HG03460 (cell line): Measurements from ENCODE around the gene TSPEAR.
"Not testable (repeated sequence)": the region's sequence is repeated elsewhere in the genome, so short reads cannot be mapped to it uniquely, and the experiment has no call there.

ENCODE experiments used
- ATAC-seq: cut with Tn5 transposase; IDR thresholded peaks from one replicate; pipeline ENCODE4 v1.9.1; 2021; ENCODE audit not compliant: unreplicated experiment

Gene TSPEAR

GRCh38 chr21:44703731-44704635 lies 7.4 kb downstream of the TSPEAR start:
- ATAC-seq = no peak

DNA sequence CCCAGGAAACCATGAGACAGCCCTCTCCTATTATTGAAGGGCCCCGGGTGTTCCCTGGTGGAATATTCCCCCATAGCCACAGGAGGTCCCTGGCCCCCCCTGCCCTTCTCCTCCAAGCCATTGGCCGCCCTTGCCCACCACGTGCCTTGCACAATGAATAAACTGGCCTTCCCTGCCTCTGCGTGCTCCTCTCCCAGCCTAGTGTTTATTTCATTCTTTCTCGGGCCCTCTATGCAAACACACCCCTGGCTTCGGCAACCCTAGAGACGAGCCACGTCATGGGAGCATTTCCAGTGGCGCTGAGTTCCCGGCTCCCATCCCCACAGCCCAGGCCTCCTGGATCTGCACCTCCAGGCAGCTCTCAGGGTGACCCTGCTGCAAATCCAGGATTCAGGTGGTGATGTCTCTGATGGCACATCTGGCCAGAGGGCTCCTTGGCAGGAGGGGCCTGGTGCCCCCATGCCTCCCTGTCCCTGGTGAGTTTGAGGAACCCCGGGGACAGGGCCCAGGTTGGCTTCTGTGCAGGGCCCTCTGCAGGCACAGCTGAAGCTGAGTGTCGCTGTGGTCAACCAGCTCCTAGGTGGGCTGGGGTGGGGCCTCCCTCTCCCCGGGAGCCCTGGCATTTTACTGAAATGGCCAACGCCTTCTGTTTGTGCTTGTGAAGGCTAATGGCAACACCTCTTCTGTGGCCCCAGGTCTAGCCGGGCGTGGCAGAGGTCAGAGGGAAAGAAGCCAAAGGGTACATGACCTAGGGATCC lies 8.2 kb downstream of the TSPEAR start:
- ATAC-seq = no peak

- ATAC-seq = no peak
Measured at GRCh38 chr21:44702111-44702972, 9.0 kb downstream of the TSPEAR start.

GRCh38 chr21:44701541-44701940 lies 9.8 kb downstream of the TSPEAR start:
- no peak for ATAC-seq

- no peak for ATAC-seq
Measured at GRCh38 chr21:44701023-44701400, 10.4 kb downstream of the TSPEAR start.

GRCh38 chr21:44700101-44701022 lies 11.0 kb downstream of the TSPEAR start:
- ATAC-seq = no peak

GRCh38 chr21:44699502-44700001 lies 11.8 kb downstream of the TSPEAR start:
- no peak for ATAC-seq

DNA sequence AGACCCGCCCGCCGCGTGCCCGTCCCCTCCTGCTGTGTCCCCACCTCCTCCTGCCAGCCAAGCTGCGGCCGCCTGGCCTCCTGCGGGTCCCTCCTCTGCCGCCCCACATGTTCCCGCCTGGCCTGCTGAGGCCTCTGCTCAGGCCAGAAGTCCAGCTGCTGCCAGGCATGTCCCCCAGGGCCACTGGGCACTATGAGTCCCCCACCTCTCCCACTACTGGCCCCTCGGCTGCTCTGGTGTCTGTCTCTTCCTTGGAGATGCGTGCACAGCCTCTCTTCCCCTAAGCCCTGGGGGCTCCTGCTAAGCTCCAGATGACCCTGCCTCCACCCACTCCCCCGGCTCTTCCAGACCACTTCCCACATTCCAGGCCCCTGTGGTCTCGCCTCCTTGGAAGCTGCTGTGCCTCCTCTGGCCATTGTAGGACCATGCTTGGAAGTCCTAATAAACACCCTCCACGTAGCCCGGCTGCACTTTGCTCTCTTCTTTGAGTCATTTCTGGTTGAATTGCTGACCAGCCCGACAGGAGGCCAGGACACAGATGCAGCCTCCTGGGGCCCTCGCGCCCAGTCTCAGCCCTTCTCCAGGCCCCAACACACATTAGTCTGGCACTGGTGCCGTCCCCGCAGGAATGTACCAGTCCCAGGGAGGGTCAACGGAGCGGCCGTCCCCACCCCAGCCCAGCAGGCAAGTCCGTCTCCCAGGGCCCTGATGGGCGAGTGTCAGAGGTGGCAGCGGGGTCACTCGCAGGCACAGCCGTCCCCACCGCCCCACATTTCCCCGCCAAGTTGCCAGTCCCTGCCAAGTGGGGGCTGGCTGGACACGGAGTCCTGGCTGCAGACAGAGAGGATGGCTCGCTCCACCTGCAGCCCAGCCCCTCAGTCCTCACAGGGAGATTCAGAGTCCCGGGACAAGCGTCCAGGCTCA lies 13.3 kb downstream of the TSPEAR start:
- no peak for ATAC-seq

DNA sequence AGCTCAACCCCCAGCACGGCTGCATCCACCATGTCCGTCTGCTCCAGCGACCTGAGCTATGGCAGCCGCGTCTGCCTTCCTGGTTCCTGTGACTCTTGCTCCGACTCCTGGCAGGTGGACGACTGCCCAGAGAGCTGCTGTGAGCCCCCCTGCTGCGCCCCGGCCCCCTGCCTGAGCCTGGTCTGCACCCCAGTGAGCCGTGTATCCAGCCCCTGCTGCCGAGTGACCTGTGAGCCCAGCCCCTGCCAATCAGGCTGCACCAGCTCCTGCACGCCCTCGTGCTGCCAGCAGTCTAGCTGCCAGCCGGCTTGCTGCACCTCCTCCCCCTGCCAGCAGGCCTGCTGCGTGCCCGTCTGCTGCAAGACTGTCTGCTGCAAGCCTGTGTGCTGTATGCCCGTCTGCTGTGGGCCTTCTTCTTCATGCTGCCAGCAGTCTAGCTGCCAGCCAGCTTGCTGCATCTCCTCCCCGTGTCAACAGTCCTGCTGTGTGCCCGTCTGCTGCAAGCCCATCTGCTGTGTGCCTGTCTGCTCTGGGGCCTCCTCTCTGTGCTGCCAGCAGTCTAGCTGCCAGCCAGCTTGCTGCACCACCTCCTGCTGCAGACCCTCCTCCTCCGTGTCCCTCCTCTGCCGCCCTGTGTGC lies 14.1 kb downstream of the TSPEAR start, which contains the start of gene KRTAP10-12:
Gene KRTAP10-12, plus strand, starts transcription at position 1 of the 639 bp plus-strand sequence. Its CDS starts 30 bp downstream, at position 31.
- not testable (repeated sequence) for ATAC-seq

DNA sequence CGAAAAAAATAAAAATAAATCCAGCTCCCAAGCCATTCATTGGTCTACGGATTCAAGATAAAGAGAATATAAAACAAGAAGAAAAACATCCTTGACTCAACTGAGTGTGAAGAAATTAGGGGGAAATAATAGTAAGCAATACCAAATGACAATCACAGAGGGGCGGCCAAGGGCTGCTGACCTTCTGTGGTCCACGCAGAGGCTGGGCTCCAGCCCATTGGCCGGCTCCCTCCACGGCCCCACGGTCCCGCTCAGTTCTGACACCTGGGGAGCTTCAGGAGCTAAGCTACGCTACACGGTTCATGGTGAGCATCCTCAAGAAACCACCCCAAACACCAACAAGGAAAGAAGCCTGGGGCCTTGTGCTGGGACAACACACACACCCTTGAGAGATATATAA lies 14.8 kb downstream of the TSPEAR start:
- ATAC-seq = no peak

DNA sequence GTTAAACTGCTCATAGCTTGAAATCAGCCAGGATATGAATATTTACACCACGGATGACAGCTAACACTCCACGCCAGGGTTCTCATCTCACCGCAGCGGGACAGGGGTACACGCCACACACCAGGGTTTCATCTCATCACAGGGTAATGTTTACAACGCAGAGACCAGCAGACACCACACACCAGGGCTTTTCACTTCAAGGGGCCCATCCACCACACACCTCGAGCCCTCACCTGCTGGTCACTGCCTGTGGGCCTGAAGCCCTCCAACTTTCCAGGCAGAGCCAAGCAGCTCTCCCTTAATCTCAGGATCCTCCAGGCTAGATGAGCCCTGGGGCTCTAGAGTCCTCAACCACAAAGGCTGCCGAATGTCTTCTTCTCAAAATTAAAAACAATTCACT lies 15.7 kb downstream of the TSPEAR start:
- ATAC-seq = no peak

DNA sequence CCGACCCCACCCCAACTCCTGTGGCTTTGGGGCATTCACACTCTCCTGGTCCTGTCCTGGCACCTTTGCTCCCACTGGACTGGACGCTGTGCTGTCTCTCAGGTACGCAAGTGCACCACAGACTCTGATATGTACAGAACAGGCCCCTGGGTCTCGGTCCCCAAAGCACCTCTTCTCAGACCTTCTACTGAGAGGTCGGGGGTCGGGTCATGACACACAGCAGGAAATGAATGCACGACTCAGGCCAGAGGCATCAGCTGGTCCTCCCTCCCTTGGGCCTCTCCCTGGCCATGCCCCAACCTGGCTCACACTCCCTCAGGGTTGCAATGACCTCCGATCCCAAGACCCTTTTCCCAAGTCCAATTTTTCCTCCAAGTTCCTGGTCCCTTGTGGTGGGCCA lies 16.2 kb downstream of the TSPEAR start:
- no peak for ATAC-seq

- no peak for ATAC-seq
Measured at GRCh38 chr21:44694776-44695175, 16.6 kb downstream of the TSPEAR start.

GRCh38 chr21:44692798-44693512 lies 18.4 kb downstream of the TSPEAR start:
- no peak for ATAC-seq

- no peak for ATAC-seq
Measured at GRCh38 chr21:44691686-44692085, 19.7 kb downstream of the TSPEAR start.

- ATAC-seq = not testable (repeated sequence)
Measured at GRCh38 chr21:44689740-44690139, 21.6 kb downstream of the TSPEAR start.

DNA sequence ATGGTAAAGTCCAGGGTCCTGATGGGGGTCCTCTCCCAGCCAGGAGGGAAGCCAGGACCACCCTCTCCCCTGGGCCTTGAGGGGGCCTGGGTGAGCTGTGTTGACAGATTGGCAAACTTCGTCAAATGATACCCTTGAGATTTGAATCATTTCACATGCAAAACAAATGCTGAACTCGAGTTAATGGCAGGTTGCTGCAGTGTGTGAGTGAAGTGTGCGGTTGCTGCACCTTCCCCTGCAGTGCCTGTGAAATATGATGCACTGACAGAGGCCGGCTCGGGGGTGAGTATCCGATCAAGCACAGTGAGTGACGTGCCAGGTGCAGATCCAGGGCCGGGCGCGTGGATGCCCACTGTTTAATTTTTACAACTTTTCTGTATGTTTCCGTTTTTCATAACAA lies 23.7 kb downstream of the TSPEAR start:
- no peak for ATAC-seq
